Rectal smooth muscle tissue (tissue), 1 donor: ENCODE measurements around the gene LHFPL6.

Source experiments
- H3K27ac ChIP-seq: one replicate; pipeline ENCODE4 v1.7.0; 2013; ENCODE audit warnings: low read depth, low read length, inconsistent platforms
- H3K27me3 ChIP-seq: one replicate; pipeline ENCODE4 v1.7.0; 2013; ENCODE audit warnings: low read length; ENCODE audit not compliant: control insufficient read depth, insufficient read depth
- H3K36me3 ChIP-seq: one replicate; pipeline ENCODE4 v1.7.0; 2013; ENCODE audit warnings: low read length; ENCODE audit not compliant: control insufficient read depth, insufficient read depth
- H3K4me1 ChIP-seq: one replicate; pipeline ENCODE4 v1.7.0; 2013; ENCODE audit warnings: low read length; ENCODE audit not compliant: control insufficient read depth, insufficient read depth
- H3K4me3 ChIP-seq: one replicate; pipeline ENCODE4 v1.7.0; 2013; ENCODE audit warnings: low read length
- H3K9ac ChIP-seq: one replicate; pipeline ENCODE4 v1.7.0; 2013; ENCODE audit warnings: low read length

Gene LHFPL6

GRCh38 chr13:39463611-39464010 is 139.4 kb downstream of the LHFPL6 start:
- Histone ChIP-seq H3K27ac (no peak overlapping the region), H3K36me3 (no peaks in the 10 kb centered on the region), H3K4me3 (no peak overlapping the region), H3K9ac (no peak overlapping the region), H3K4me1 (no peaks in the 10 kb centered on the region), H3K27me3 (no peaks in the 10 kb centered on the region)

- Histone ChIP-seq H3K9ac (no peak overlapping the region), H3K4me3 (no peak overlapping the region), H3K27me3 (no peaks in the 10 kb centered on the region), H3K27ac (no peak overlapping the region), H3K4me1 (no peaks in the 10 kb centered on the region), H3K36me3 (no peaks in the 10 kb centered on the region)
Observed at GRCh38 chr13:39462906-39463305, 140.1 kb downstream of the LHFPL6 start.

- no peaks in the 10 kb centered on the region for H3K4me1 ChIP-seq
- H3K36me3 ChIP-seq = no peaks in the 10 kb centered on the region
- H3K27ac ChIP-seq = no peak overlapping the region
- H3K9ac ChIP-seq = no peak overlapping the region
- H3K27me3 ChIP-seq = no peaks in the 10 kb centered on the region
- no peak overlapping the region for H3K4me3 ChIP-seq
Observed at GRCh38 chr13:39462428-39462827, 140.6 kb downstream of the LHFPL6 start.

DNA sequence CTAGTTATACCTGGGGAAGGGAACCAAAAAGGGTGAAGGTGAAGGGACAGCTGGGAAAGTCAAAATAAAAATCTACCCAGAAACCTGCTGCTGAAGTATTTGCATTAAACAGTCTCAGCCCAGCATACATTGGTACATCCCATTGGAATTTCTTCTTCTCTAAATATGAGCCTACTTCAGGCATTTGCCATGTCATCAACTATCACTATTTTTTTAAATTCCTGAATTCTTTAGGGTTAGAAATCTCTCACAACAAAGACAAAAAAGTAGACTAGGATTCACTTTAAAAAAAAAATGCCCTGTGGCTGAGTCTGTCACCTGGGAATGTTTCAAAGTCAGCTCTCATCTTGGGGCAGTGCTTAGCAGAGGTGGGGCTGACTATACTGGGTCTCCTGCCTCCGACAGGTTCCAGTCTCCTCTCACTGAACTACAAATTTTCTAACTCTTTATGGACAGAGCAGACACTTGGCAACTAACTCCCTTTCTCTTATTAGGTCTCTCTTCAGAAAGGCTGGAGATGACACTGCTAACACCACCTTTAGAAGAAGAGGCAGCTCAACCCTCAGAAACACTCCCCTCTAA is 141.2 kb downstream of the LHFPL6 start:
- Histone ChIP-seq H3K4me1 (no peaks in the 10 kb centered on the region), H3K27me3 (no peaks in the 10 kb centered on the region), H3K27ac (no peak overlapping the region), H3K36me3 (no peaks in the 10 kb centered on the region), H3K9ac (no peak overlapping the region), H3K4me3 (no peak overlapping the region)

- H3K9ac ChIP-seq = no peak overlapping the region
- no peaks in the 10 kb centered on the region for H3K36me3 ChIP-seq
- no peak overlapping the region for H3K4me3 ChIP-seq
- peaks cover 9% of the 10 kb centered on the region for H3K4me1 ChIP-seq
- no peak overlapping the region for H3K27ac ChIP-seq
- H3K27me3 ChIP-seq = no peaks in the 10 kb centered on the region
Observed at GRCh38 chr13:39457274-39457673, 145.7 kb downstream of the LHFPL6 start.

- Histone ChIP-seq H3K36me3 (no peaks in the 10 kb centered on the region), H3K27ac (no peak overlapping the region), H3K4me1 (peaks cover 18% of the 10 kb centered on the region), H3K4me3 (no peak overlapping the region), H3K27me3 (no peaks in the 10 kb centered on the region), H3K9ac (no peak overlapping the region)
Observed at GRCh38 chr13:39455521-39456175, 147.3 kb downstream of the LHFPL6 start.

DNA sequence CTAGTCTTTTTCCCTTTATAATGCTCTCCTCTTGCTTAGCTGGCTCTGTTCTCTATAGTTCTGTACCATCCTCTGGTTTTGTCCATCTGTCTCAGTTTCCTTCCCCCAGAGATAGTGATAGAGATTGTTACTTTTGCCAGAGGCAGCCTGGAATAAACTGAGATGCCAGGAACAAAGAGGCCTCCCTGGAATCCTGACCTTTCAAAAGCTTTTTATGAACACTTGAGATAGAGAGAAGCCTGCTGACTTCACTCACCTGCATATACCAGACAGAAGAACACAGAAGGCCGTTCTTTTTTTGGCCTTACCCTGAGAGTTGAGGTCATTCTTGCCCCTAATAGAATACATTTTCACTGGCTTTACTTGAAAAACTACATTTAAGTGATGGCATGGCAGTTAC is 150.2 kb downstream of the LHFPL6 start:
- H3K27ac ChIP-seq = peak overlapping the region; percentile 75
- H3K27me3 ChIP-seq = no peaks in the 10 kb centered on the region

GRCh38 chr13:39452417-39452816 is 150.6 kb downstream of the LHFPL6 start:
- Histone ChIP-seq H3K36me3 (no peaks in the 10 kb centered on the region), H3K4me3 (peak overlapping the region; percentile 2), H3K9ac (no peak overlapping the region), H3K27me3 (no peaks in the 10 kb centered on the region), H3K4me1 (peaks cover 18% of the 10 kb centered on the region), H3K27ac (peak overlapping the region; percentile 75)

More for the DNA sequence above, 150.2 kb downstream of the LHFPL6 start:
- no peak overlapping the region for H3K9ac ChIP-seq
- H3K4me1 ChIP-seq = peaks cover 18% of the 10 kb centered on the region
- no peak overlapping the region for H3K4me3 ChIP-seq
- no peaks in the 10 kb centered on the region for H3K36me3 ChIP-seq

DNA sequence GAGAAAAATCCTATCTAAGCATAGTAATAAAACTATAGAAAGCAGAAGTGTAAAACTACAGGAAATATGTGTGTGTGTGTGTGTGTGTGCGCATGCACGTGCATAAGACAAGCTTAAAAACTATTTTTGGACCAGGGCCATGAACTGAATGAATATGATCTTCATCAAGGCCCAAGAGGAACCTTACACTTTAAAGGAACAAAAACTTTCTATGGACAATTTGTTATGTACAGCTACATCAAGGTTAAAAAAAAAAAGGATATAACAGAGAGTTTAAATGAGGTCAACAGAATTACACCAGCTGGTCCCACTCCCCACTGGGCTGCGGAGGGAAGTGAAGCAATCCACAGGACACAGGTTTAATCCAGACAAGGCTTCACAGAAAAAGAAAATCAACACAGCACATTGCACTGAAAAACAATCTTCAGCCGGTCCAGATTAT is 151.1 kb downstream of the LHFPL6 start:
- H3K27ac ChIP-seq = peak overlapping the region; percentile 75
- H3K9ac ChIP-seq = no peak overlapping the region
- peak overlapping the region; percentile 2 for H3K4me3 ChIP-seq
- H3K4me1 ChIP-seq = peaks cover 18% of the 10 kb centered on the region
- no peaks in the 10 kb centered on the region for H3K27me3 ChIP-seq
- no peaks in the 10 kb centered on the region for H3K36me3 ChIP-seq

GRCh38 chr13:39451301-39451700 is 151.7 kb downstream of the LHFPL6 start:
- H3K4me3 ChIP-seq = no peak overlapping the region
- no peaks in the 10 kb centered on the region for H3K27me3 ChIP-seq
- peak overlapping the region; percentile 75 for H3K27ac ChIP-seq
- no peaks in the 10 kb centered on the region for H3K36me3 ChIP-seq
- H3K9ac ChIP-seq = no peak overlapping the region
- peaks cover 18% of the 10 kb centered on the region for H3K4me1 ChIP-seq

- Histone ChIP-seq H3K36me3 (no peaks in the 10 kb centered on the region), H3K27ac (no peak overlapping the region), H3K27me3 (no peaks in the 10 kb centered on the region), H3K4me3 (no peak overlapping the region), H3K9ac (no peak overlapping the region), H3K4me1 (peaks cover 18% of the 10 kb centered on the region)
Observed at GRCh38 chr13:39450176-39450575, 152.8 kb downstream of the LHFPL6 start.

- Histone ChIP-seq H3K27ac (no peak overlapping the region), H3K9ac (no peak overlapping the region), H3K4me3 (no peak overlapping the region)
Observed at GRCh38 chr13:39448834-39449233, 154.2 kb downstream of the LHFPL6 start.

GRCh38 chr13:39446865-39447264 is 156.1 kb downstream of the LHFPL6 start:
- H3K36me3 ChIP-seq = no peaks in the 10 kb centered on the region
- no peaks in the 10 kb centered on the region for H3K27me3 ChIP-seq
- no peak overlapping the region for H3K4me3 ChIP-seq
- H3K27ac ChIP-seq = no peak overlapping the region
- peaks cover 5% of the 10 kb centered on the region for H3K4me1 ChIP-seq
- H3K9ac ChIP-seq = no peak overlapping the region

More at GRCh38 chr13:39448834-39449233, 154.2 kb downstream of the LHFPL6 start:
- Histone ChIP-seq H3K4me1 (peaks cover 18% of the 10 kb centered on the region), H3K36me3 (no peaks in the 10 kb centered on the region), H3K27me3 (no peaks in the 10 kb centered on the region)
